Bronchial epithelial cell (primary cell): Measurements from ENCODE around the gene MED4. TPM values are rescaled to one million over a fixed set of nuclear protein-coding genes. Genes with fewer than 3 reads are reported as not detected.

ENCODE experiments used
- DNase-seq: peaks from one replicate; pipeline ENCODE4 v3.0.0-alpha.2; 2010; ENCODE audit warnings: low read depth
- FAIRE-seq: peaks from 2 replicates; lab custom pipeline; 2011; peaks lifted over from hg19 to GRCh38; lab: Jason Lieb, UNC
- H3K27me3 ChIP-seq: 2 replicates; pipeline ENCODE4 v1.5.1; 2011; ENCODE audit warnings: low read length; ENCODE audit not compliant: control insufficient read depth, insufficient read depth
- H3K36me3 ChIP-seq: 2 replicates; pipeline ENCODE4 v1.5.1; 2011; ENCODE audit warnings: low read length; ENCODE audit not compliant: control insufficient read depth, insufficient read depth
- H3K4me3 ChIP-seq: 2 replicates; pipeline ENCODE4 v1.5.1; 2011; ENCODE audit warnings: mild to moderate bottlenecking, low read depth, low read length, control low read depth
- total RNA-seq: library from RNA; depleted of rRNA; stranded (reverse); fragments of >200 nt; gene quantifications from 2 replicates; pipeline ENCODE4 v1.2.1, GENCODE V29; 2014
- TF ChIP-seq, protein P1 (sequence below): IDR thresholded peaks from 2 replicates; pipeline ENCODE4 v1.5.1; 2011; ENCODE audit warnings: mild to moderate bottlenecking, moderate library complexity, low read length, control low read depth, inconsistent platforms; ENCODE audit not compliant: insufficient read depth, severe bottlenecking

MED4 gene
- total RNA-seq, 1 donor from 2014 or later: 24.5 TPM

DNA sequence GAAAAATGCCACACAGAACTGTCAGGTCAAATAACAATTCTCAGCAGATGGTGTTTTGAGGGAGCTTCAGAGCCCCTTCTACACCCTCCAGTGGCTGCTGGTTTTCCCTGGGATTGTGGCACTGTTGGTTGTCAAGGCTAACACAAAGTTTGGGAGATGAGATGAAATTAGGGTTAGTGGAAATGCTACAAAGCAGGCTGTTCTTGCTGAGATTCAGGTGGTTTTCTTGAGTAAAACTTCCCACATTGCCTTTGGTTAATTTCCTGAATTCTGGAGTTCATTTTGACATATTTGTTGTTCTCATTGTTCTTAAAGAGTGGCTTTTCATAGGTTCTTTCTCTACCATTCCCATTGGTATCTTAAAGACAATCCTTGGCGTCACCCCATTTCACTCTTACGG, 22.1 kb downstream of the MED4 start:
- H3K27me3 ChIP-seq: no peaks in the 10 kb centered on the region
- FAIRE-seq (no peak), DNase-seq (no peak)
- H3K36me3 ChIP-seq: peaks cover 7% of the 10 kb centered on the region
- TF ChIP-seq, protein P1, sequence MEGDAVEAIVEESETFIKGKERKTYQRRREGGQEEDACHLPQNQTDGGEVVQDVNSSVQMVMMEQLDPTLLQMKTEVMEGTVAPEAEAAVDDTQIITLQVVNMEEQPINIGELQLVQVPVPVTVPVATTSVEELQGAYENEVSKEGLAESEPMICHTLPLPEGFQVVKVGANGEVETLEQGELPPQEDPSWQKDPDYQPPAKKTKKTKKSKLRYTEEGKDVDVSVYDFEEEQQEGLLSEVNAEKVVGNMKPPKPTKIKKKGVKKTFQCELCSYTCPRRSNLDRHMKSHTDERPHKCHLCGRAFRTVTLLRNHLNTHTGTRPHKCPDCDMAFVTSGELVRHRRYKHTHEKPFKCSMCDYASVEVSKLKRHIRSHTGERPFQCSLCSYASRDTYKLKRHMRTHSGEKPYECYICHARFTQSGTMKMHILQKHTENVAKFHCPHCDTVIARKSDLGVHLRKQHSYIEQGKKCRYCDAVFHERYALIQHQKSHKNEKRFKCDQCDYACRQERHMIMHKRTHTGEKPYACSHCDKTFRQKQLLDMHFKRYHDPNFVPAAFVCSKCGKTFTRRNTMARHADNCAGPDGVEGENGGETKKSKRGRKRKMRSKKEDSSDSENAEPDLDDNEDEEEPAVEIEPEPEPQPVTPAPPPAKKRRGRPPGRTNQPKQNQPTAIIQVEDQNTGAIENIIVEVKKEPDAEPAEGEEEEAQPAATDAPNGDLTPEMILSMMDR: no peak
- no peak overlapping the region for H3K4me3 ChIP-seq

DNA sequence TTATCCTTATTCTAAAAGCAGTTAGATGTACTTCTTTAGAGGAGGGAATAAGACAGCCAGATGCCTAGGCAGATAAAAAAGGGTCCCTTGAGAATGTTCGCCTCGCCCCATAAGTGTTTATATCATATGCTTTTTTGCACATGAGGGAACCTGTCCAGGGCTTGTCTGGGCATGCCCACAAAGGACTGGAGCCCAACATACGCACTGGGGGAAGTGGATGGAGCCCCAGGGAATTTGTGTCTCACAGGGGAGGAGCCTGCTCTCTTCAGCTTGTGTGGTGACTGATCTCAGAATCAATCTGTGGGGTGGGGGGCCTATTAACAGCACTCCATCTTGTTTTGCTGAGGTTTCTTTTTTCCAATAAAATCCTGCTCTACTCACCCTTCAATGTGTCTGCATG, 22.6 kb downstream of the MED4 start:
- no peak for FAIRE-seq

DNA sequence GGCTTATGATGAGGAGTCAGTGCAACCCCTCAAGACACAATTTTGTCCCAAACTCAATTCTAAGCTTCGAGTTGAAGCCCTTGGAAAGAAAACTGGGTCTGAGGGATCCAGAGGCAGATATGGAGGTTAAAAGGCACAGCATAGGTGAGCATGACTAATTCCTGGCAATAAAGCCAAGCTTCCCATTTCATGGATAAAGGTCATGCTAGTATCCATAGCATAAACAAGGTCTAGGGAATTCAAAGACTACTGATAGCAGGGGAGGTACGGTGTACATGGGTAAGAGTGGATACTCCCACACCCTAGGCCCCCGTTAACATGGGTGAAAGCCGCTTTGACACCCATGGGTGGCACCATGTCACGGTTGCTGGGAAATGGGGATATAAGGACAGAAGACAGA, 24.0 kb downstream of the MED4 start:
- Histone ChIP-seq H3K27me3 (no peaks in the 10 kb centered on the region), H3K4me3 (no peak overlapping the region), H3K36me3 (peaks cover 7% of the 10 kb centered on the region)
- no peak for DNase-seq
- TF ChIP-seq, protein P1: no peak
- no peak for FAIRE-seq

More for the DNA sequence above, 22.6 kb downstream of the MED4 start:
- H3K4me3 ChIP-seq: no peak overlapping the region
- H3K27me3 ChIP-seq: no peaks in the 10 kb centered on the region
- peak; percentile 75 for DNase-seq
- TF ChIP-seq, protein P1: no peak
- peaks cover 8% of the 10 kb centered on the region for H3K36me3 ChIP-seq

DNA sequence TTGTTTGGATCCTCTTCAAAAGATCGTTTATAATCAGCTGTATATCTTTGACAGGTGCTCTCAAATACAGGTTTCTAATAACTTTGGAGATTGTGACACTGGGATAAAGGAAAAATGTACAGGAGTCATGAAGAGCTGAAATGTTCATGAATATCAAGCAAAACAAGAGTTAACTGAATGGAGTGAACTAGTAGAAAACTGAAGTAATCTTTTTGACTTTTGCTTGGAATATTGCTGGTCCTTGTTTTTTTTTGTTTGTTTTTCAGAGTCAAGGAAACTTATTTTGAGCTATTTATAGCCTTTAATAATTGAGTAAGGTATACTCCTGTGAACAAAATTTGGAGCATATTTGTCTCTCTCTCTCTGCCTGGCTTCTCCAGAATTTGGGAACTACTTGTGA, 25.3 kb downstream of the MED4 start:
- FAIRE-seq (no peak), DNase-seq (no peak)
- Histone ChIP-seq H3K4me3 (no peak overlapping the region), H3K36me3 (peaks cover 5% of the 10 kb centered on the region), H3K27me3 (no peaks in the 10 kb centered on the region)
- TF ChIP-seq, protein P1: no peak

DNA sequence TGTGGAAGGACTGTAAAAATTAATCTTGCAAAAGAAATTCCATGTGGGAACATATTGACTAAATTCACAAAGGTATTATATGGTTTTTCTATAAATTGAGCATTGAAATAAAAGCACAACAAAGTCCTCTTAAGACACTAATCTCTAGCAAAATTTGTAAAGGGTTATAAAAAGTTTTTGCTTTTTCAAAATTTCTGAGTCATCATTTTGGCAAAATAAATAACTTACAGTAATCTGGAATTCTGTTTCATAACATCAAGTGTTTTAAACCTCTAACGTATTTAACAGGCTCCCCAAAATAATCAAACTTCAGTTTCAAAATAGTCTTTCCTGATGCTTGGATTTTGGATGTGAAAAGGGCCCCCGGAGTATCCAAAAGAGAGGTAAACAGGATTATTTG, 26.0 kb downstream of the MED4 start:
- TF ChIP-seq, protein P1: no peak
- DNase-seq (no peak), FAIRE-seq (no peak)
- Histone ChIP-seq H3K27me3 (no peaks in the 10 kb centered on the region), H3K4me3 (no peak overlapping the region), H3K36me3 (peaks cover 5% of the 10 kb centered on the region)

DNA sequence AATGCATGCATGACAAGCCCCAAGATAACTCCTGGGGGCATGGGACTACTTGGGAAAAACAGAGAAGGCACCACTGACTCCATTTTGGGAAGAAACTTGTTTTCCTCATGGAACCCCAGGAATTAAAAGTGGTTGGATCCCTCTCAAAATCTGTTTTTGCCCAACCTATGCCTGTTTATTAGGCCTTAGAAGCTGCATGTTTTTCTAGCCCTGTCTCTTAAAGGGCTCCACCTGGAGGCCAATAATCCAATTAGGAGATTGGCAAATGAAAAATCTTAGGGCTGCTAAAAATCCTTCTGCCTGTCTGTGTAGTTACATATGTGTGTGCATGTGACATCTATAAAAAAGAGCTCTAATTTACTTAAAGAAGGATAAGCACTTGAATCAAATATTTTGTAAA, 26.9 kb downstream of the MED4 start:
- peaks cover 5% of the 10 kb centered on the region for H3K36me3 ChIP-seq
- TF ChIP-seq, protein P1: no peak
- DNase-seq (no peak), FAIRE-seq (no peak)
- no peaks in the 10 kb centered on the region for H3K27me3 ChIP-seq
- H3K4me3 ChIP-seq: no peak overlapping the region
